ENCODE results near the gene TSHZ2. TPM values are rescaled to one million over a fixed set of nuclear protein-coding genes. Genes with fewer than 3 reads are reported as not detected.

The TSHZ2 gene
- total and polyA plus RNA-seq, 2 donors (not counting 3 experiments of a cell fraction or from before 2014, with no cell fraction given), result not detected

DNA sequence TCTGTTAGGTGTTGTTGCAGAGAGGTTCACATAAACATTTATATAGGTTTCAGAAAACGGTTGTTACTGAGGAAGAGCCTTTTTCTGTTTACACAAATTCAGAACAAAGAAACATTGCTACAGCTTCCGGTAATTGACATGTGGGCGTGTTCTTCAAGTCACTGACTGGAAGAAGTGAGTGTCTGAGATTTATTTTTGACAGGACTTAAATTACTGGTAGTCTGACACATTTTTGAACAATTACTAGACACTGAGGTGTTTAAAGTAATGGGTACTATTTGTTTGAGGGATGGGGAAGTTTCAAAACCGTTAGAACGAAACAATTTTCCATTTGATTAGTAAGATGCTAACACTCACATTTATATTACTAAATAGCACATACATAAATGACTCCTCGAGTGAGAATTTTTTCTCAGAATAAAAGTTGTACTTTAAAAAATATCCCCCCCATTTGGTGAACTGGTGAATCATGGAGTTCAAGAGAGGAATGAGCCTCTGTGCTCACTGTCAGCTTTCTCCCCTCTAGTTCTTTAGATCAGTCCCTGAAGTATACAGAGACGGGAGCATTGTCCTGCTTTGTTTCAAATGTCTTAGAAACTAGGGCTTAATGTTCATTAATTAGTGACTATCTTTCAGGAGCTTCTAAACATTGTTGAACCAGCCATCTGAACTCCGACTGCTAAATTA is 98.7 kb downstream of the TSHZ2 start:
- Histone ChIP-seq H3K9ac (replicated peaks; ENCODE audit: extremely low read depth, insufficient read depth, low read length) (no peak overlapping the region), H3K27me3 (ENCODE audit: control insufficient read depth in 2 of 2, insufficient read depth in 2 of 2, low read length in 2 of 2) (no peaks in the 10 kb centered on the region), H4K20me1 (replicated peaks; ENCODE audit: control insufficient read depth, extremely low read depth, insufficient read depth, low read length) (no peaks in the 10 kb centered on the region), H3K9me1 (replicated peaks; ENCODE audit: control insufficient read depth, extremely low read depth, insufficient read depth, low read length) (no peaks in the 10 kb centered on the region), H3K9me3 (replicated peaks; ENCODE audit: control insufficient read depth, insufficient read depth, low read length) (no peaks in the 10 kb centered on the region), H2AFZ (ENCODE audit: low read depth, low read length) (peak overlapping the region; percentile 33), H3K79me2 (ENCODE audit: control insufficient read depth, insufficient read depth, low read length) (no peaks in the 10 kb centered on the region), H3K36me3 (ENCODE audit: control insufficient read depth in 2 of 2, extremely low read depth in 1 of 2, insufficient read depth in 2 of 2, low read length in 2 of 2) (no peaks in the 10 kb centered on the region), H3K27ac (ENCODE audit: insufficient read depth, low read depth, low read length) (no peak overlapping the region), H3K4me3 (replicated peaks in 1 of 3; ENCODE audit: insufficient read depth in 1 of 3, low read depth in 1 of 3, low read length in 3 of 3) (no peak overlapping the region), H3K4me1 (ENCODE audit: control insufficient read depth, extremely low read depth, insufficient read depth, low read length) (peaks cover 8% of the 10 kb centered on the region), H3K4me2 (ENCODE audit: insufficient read depth, low read length) (peak overlapping the region; percentile 47)
- peak; percentile 63 for TF ChIP-seq JUN (IDR thresholded peaks at IDR 0.05; ENCODE audit: borderline replicate concordance, insufficient read depth, insufficient read length, low read depth)
- TF ChIP-seq FOS (IDR thresholded peaks at IDR 0.05; ENCODE audit: borderline replicate concordance, insufficient read depth, low read length), result no peak
- dilution Hi-C loops (cut with MboI; ENCODE audit: extremely low pct_ligation_motif_present, low sequenced_read_pairs) (no loop called here), intact Hi-C loops (cut with micrococcal nuclease) (no loop called here)
- no TSS peak for BruUV-seq (replicated peaks)
- CTCF ChIA-PET, result no interaction called here
- POLR2A ChIA-PET, result no interaction called here
- FAIRE-seq (peak; percentile 81), DNase-seq (ENCODE audit: low read depth, low spot score) (peak; percentile 19)

- no peak for DNase-seq (ENCODE audit: low read depth, low spot score)
- Histone ChIP-seq H3K27me3 (ENCODE audit: control insufficient read depth in 2 of 2, insufficient read depth in 2 of 2, low read length in 2 of 2) (no peaks in the 10 kb centered on the region), H3K36me3 (ENCODE audit: control insufficient read depth in 2 of 2, extremely low read depth in 1 of 2, insufficient read depth in 2 of 2, low read length in 2 of 2) (no peaks in the 10 kb centered on the region), H4K20me1 (replicated peaks; ENCODE audit: control insufficient read depth, extremely low read depth, insufficient read depth, low read length) (no peaks in the 10 kb centered on the region), H3K79me2 (ENCODE audit: control insufficient read depth, insufficient read depth, low read length) (no peaks in the 10 kb centered on the region), H3K4me1 (ENCODE audit: control insufficient read depth, extremely low read depth, insufficient read depth, low read length) (peaks cover 8% of the 10 kb centered on the region), H3K4me2 (ENCODE audit: insufficient read depth, low read length) (no peak overlapping the region), H3K27ac (ENCODE audit: insufficient read depth, low read depth, low read length) (no peak overlapping the region), H3K9me1 (replicated peaks; ENCODE audit: control insufficient read depth, extremely low read depth, insufficient read depth, low read length) (no peaks in the 10 kb centered on the region), H3K9ac (replicated peaks; ENCODE audit: extremely low read depth, insufficient read depth, low read length) (no peak overlapping the region), H2AFZ (ENCODE audit: low read depth, low read length) (no peak overlapping the region), H3K9me3 (replicated peaks; ENCODE audit: control insufficient read depth, insufficient read depth, low read length) (no peaks in the 10 kb centered on the region), H3K4me3 (replicated peaks in 1 of 3; ENCODE audit: insufficient read depth in 1 of 3, low read depth in 1 of 3, low read length in 3 of 3) (no peak overlapping the region)
- FAIRE-seq, result no peak
- dilution Hi-C loops (cut with MboI; ENCODE audit: extremely low pct_ligation_motif_present, low sequenced_read_pairs) (no loop called here), intact Hi-C loops (cut with micrococcal nuclease) (no loop called here)
- ChIA-PET POLR2A (no interaction called here), CTCF (no interaction called here)
- no TSS peak for BruUV-seq (replicated peaks)
- no peak for TF ChIP-seq MYC (IDR thresholded peaks at IDR 0.05; ENCODE audit: low read depth, low read length)
- no peak for TF ChIP-seq POLR2A (IDR thresholded peaks at IDR 0.05; ENCODE audit: low read depth, low read length)
- no peak for TF ChIP-seq FOS (IDR thresholded peaks at IDR 0.05; ENCODE audit: borderline replicate concordance, insufficient read depth, low read length)
- no peak for TF ChIP-seq JUN (IDR thresholded peaks at IDR 0.05; ENCODE audit: borderline replicate concordance, insufficient read depth, insufficient read length, low read depth)
- TF ChIP-seq, protein P1, sequence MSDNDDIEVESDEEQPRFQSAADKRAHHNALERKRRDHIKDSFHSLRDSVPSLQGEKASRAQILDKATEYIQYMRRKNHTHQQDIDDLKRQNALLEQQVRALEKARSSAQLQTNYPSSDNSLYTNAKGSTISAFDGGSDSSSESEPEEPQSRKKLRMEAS (IDR thresholded peaks at IDR 0.05; ENCODE audit: insufficient read depth, insufficient read length), result no peak
- TF ChIP-seq GATA2 (IDR thresholded peaks at IDR 0.05; ENCODE audit: insufficient read depth, insufficient read length, low read depth, low read length), result no peak
- TF ChIP-seq EZH2 (IDR thresholded peaks at IDR 0.05; ENCODE audit: borderline replicate concordance, low read depth, low read length, severe bottlenecking), result no peak
- TF ChIP-seq POLR2AphosphoS5 (IDR thresholded peaks at IDR 0.05; ENCODE audit: insufficient read depth, low read depth, low read length), result no peak
- TF ChIP-seq CTCF (IDR thresholded peaks at IDR 0.05; ENCODE audit: extremely low read depth in 1 of 2, insufficient read depth in 1 of 2, low read depth in 1 of 2, low read length in 2 of 2), result no peak
Measured at GRCh38 chr20:53071833-53072232, 99.7 kb downstream of the TSHZ2 start.
